H1 (cell line): ENCODE measurements around the gene NAV2. TPM values are rescaled to one million over a fixed set of nuclear protein-coding genes. Genes with fewer than 3 reads are reported as not detected.

Experiments
- CTCF ChIA-PET: fragments of 300-600 bp; sonication (Branson Sonifier 250); formaldehyde crosslinking; loops from one replicate; lab custom pipeline; 2021; ENCODE audit not compliant: partially characterized antibody; lab: Charles Lee
- POLR2A ChIA-PET: fragments of 300-600 bp; sonication (Branson Sonifier 250); formaldehyde crosslinking; loops from one replicate; lab custom pipeline; 2021; ENCODE audit warnings: inconsistent platforms; ENCODE audit not compliant: partially characterized antibody; lab: Charles Lee
- DNase-seq, 2 experiments: peaks; one replicate each; pipeline versions ENCODE4 v3.0.0 to v3.0.0-alpha.2; 2010 to 2022; ENCODE audit warnings: low spot score in 2 of 2, low read depth in 1 of 2, mixed read lengths in 1 of 2
- FAIRE-seq: peaks from 2 replicates; lab custom pipeline; 2011; peaks lifted over from hg19 to GRCh38; lab: Jason Lieb, UNC
- H2AFZ ChIP-seq: 2 replicates; pipeline ENCODE4 v1.8.1; 2012; ENCODE audit warnings: low read length, inconsistent platforms
- H2AK5ac ChIP-seq: 2 replicates; pipeline ENCODE4 v1.6.1; 2013; ENCODE audit warnings: low read depth, low read length
- H2BK120ac ChIP-seq: replicated peaks from 2 replicates; pipeline ENCODE3; 2013; ENCODE audit warnings: low read depth, low read length, inconsistent platforms
- H2BK12ac ChIP-seq: 2 replicates; pipeline ENCODE4 v1.6.1; 2013; ENCODE audit warnings: low read depth, low read length
- H2BK15ac ChIP-seq: 2 replicates; pipeline ENCODE4 v1.6.1; 2013; ENCODE audit warnings: low read length
- H2BK20ac ChIP-seq: 2 replicates; pipeline ENCODE4 v1.6.1; 2013; ENCODE audit warnings: low read length
- H2BK5ac ChIP-seq: 2 replicates; pipeline ENCODE4 v1.6.1; 2013; ENCODE audit warnings: low read depth, low read length
- H3K14ac ChIP-seq: 2 replicates; pipeline ENCODE4 v1.6.1; 2013; ENCODE audit warnings: inconsistent platforms; ENCODE audit not compliant: insufficient read length
- H3K18ac ChIP-seq: 2 replicates; pipeline ENCODE4 v1.6.1; 2013; ENCODE audit warnings: low read length; ENCODE audit errors: extremely low read depth
- H3K23ac ChIP-seq: 2 replicates; pipeline ENCODE4 v1.6.1; 2013; ENCODE audit warnings: inconsistent platforms; ENCODE audit not compliant: insufficient read length
- H3K23me2 ChIP-seq: 2 replicates; pipeline ENCODE4 v1.6.1; 2013; ENCODE audit warnings: low read depth, low read length
- H3K27ac ChIP-seq: 2 replicates; pipeline ENCODE4 v1.6.1; 2011; ENCODE audit warnings: low read depth, low read length, inconsistent platforms
- H3K27me3 ChIP-seq, 4 experiments: replicated peaks in 1 of 4; 1 replicate in 1 of 4; 2 replicates in 3 of 4; pipeline versions ENCODE4 v1.6.1 to v1.8.1; 2011 to 2013; ENCODE audit warnings: low read length in 3 of 4, mild to moderate bottlenecking in 3 of 4, inconsistent platforms in 2 of 4, mixed read lengths in 2 of 4, moderate library complexity in 1 of 4; ENCODE audit not compliant: control insufficient read depth in 3 of 4, insufficient read depth in 3 of 4; ENCODE audit errors: extremely low read depth in 1 of 4
- H3K36me3 ChIP-seq, 4 experiments: 2 replicates each; pipeline versions ENCODE4 v1.6.1 to v1.8.1; 2011 to 2013; ENCODE audit warnings: mild to moderate bottlenecking in 4 of 4, low read length in 3 of 4, moderate library complexity in 2 of 4, control low read depth in 1 of 4, inconsistent platforms in 1 of 4; ENCODE audit not compliant: insufficient read depth in 4 of 4, control insufficient read depth in 2 of 4
- H3K4ac ChIP-seq: replicated peaks from 2 replicates; pipeline ENCODE3; 2013; ENCODE audit warnings: low read length, low read depth, mixed read lengths, inconsistent platforms; ENCODE audit not compliant: insufficient read length
- H3K4me1 ChIP-seq, 4 experiments: replicated peaks in 1 of 4; 1 replicate in 1 of 4; 2 replicates in 3 of 4; pipeline versions ENCODE4 v1.6.1 to v1.8.1; 2011 to 2013; ENCODE audit warnings: low read length in 3 of 4, inconsistent platforms in 2 of 4, mixed read lengths in 1 of 4; ENCODE audit not compliant: insufficient read depth in 4 of 4, control insufficient read depth in 3 of 4
- H3K4me2 ChIP-seq, 2 experiments: 2 replicates each; pipeline versions ENCODE4 v1.6.1 to v1.8.1; 2011 to 2013; ENCODE audit warnings: low read depth in 2 of 2, low read length in 2 of 2, control low read depth in 1 of 2, inconsistent platforms in 1 of 2, mild to moderate bottlenecking in 1 of 2; ENCODE audit not compliant: insufficient read depth in 1 of 2
- H3K4me3 ChIP-seq, 4 experiments: fragments of 200-600, 300-600 bp in 1 of 4; sonication (generic), shearing (Covaris generic), sonication (Bioruptor Twin) in 1 of 4; 2 replicates each; pipeline versions ENCODE4 v1.5.1 to v1.8.1; 2011 to 2016; ENCODE audit warnings: low read length in 4 of 4, low read depth in 3 of 4, control low read depth in 2 of 4, inconsistent platforms in 2 of 4, mild to moderate bottlenecking in 2 of 4, mixed read lengths in 1 of 4, moderate library complexity in 1 of 4; ENCODE audit not compliant: insufficient read depth in 2 of 4; ENCODE audit errors: extremely low read depth in 1 of 4
- H3K56ac ChIP-seq: replicated peaks from 2 replicates; pipeline ENCODE3; 2013; ENCODE audit warnings: low read depth, mild to moderate bottlenecking, mixed read lengths, low read length, inconsistent platforms; ENCODE audit not compliant: insufficient read length
- H3K79me1 ChIP-seq: 2 replicates; pipeline ENCODE4 v1.6.1; 2013; ENCODE audit warnings: low read depth, low read length, control low read depth
- H3K79me2 ChIP-seq, 2 experiments: 2 replicates each; pipeline versions ENCODE4 v1.6.1 to v1.8.1; 2012 to 2013; ENCODE audit warnings: low read length in 2 of 2, mild to moderate bottlenecking in 2 of 2, inconsistent platforms in 1 of 2; ENCODE audit not compliant: insufficient read depth in 2 of 2, control insufficient read depth in 1 of 2
- H3K9ac ChIP-seq, 4 experiments: replicated peaks in 1 of 4; 1 replicate in 1 of 4; 2 replicates in 3 of 4; pipeline versions ENCODE4 v1.6.1 to v1.8.1; 2011 to 2013; ENCODE audit warnings: low read depth in 3 of 4, low read length in 3 of 4, control low read depth in 2 of 4, mild to moderate bottlenecking in 2 of 4, moderate library complexity in 2 of 4, inconsistent platforms in 1 of 4; ENCODE audit errors: extremely low read depth in 1 of 4
- H3K9me3 ChIP-seq, 2 experiments: 2 replicates each; pipeline versions ENCODE4 v1.6.1 to v1.8.1; 2012 to 2013; ENCODE audit warnings: mild to moderate bottlenecking in 2 of 2, moderate library complexity in 2 of 2, control low read depth in 1 of 2, inconsistent platforms in 1 of 2, low read depth in 1 of 2, low read length in 1 of 2, mixed read lengths in 1 of 2; ENCODE audit not compliant: insufficient read depth in 2 of 2
- H4K20me1 ChIP-seq, 2 experiments: replicated peaks in 1 of 2; 2 replicates each; pipeline versions ENCODE3 to v1.8.1; 2011 to 2013; ENCODE audit warnings: inconsistent platforms in 2 of 2, low read length in 2 of 2, mild to moderate bottlenecking in 1 of 2; ENCODE audit not compliant: insufficient read depth in 2 of 2, control insufficient read depth in 1 of 2
- H4K5ac ChIP-seq: 2 replicates; pipeline ENCODE4 v1.6.1; 2013; ENCODE audit warnings: low read length, low read depth, mixed read lengths, inconsistent platforms; ENCODE audit not compliant: insufficient read length
- H4K8ac ChIP-seq: 2 replicates; pipeline ENCODE4 v1.8.0; 2013; ENCODE audit warnings: mild to moderate bottlenecking, moderate library complexity, low read length, inconsistent platforms; ENCODE audit not compliant: insufficient read depth; ENCODE audit errors: extremely low read depth
- H4K91ac ChIP-seq: replicated peaks from 2 replicates; pipeline ENCODE3; 2013; ENCODE audit warnings: low read length, mixed read lengths, inconsistent platforms; ENCODE audit not compliant: insufficient read length
- CBX8 ChIP-seq: fragments of 300-800, 300-1000 bp; sonication (generic); IDR thresholded peaks from 2 replicates; pipeline ENCODE4 v1.7.1; 2016; ENCODE audit warnings: low read depth, low read length, borderline replicate concordance
- EP300 ChIP-seq, 2 experiments: IDR thresholded peaks; 1 replicate in 1 of 2; 2 replicates in 1 of 2; pipeline ENCODE4 v1.6.1; 2011 to 2012; ENCODE audit warnings: low read depth in 2 of 2, low read length in 2 of 2, mild to moderate bottlenecking in 2 of 2, borderline replicate concordance in 1 of 2, inconsistent platforms in 1 of 2, moderate library complexity in 1 of 2
- HDAC6 ChIP-seq: IDR thresholded peaks from one replicate; pipeline ENCODE4 v1.7.1; 2012; ENCODE audit warnings: low read depth, mild to moderate bottlenecking, inconsistent platforms, low read length, moderate library complexity
- PHF8 ChIP-seq: fragments of 200-600 bp; sonication (generic); conservative IDR thresholded peaks from 2 replicates; pipeline ENCODE4 v1.7.1; 2012; ENCODE audit warnings: low read depth, mild to moderate bottlenecking, inconsistent platforms, low read length, moderate library complexity
- RFX5 ChIP-seq: IDR thresholded peaks from 2 replicates; pipeline ENCODE4 v1.6.1; 2011; ENCODE audit warnings: low read depth, low read length, improper control_type of control experiment, borderline replicate concordance
- SP4 ChIP-seq: IDR thresholded peaks from 2 replicates; pipeline ENCODE4 v1.6.1; 2012; ENCODE audit warnings: low read length, inconsistent platforms
- TBP ChIP-seq: IDR thresholded peaks from 2 replicates; pipeline ENCODE4 v1.6.1; 2011; ENCODE audit warnings: low read depth, low read length, improper control_type of control experiment
- WGBS, 2 experiments: shearing (Covaris generic) in 1 of 2; methylation state at CpG; one replicate each; pipeline versions ENCODE4 v1.1.6 to v1.1.7; 2013 to 2015; ENCODE audit warnings: low lambda C conversion rate in 2 of 2, mixed read lengths in 2 of 2, inconsistent platforms in 1 of 2, low coverage in 1 of 2, missing lambda C conversion rate in 1 of 2; ENCODE audit not compliant: insufficient replicate concordance in 2 of 2, insufficient coverage in 1 of 2, insufficient read length in 1 of 2; ENCODE audit errors: extremely low coverage in 1 of 2, missing lambda C conversion rate in 1 of 2; 5-methylcytosine and 5-hydroxymethylcytosine counted together
- polyA plus RNA-seq, 7 experiments: library from polyadenylated mRNA; depleted of rRNA in 3 of 7; stranded (reverse) in 5 of 7; unstranded in 2 of 7; fragments of >200 nt in 5 of 7; fragments of 200-250 nt in 2 of 7; gene quantifications; 1 replicate in 5 of 7; 2 replicates in 1 of 7; 4 replicates in 1 of 7; pipeline versions ENCODE4 v1.2.1 to v1.2.3, GENCODE V29; 2011 to 2013; ENCODE audit warnings: missing spikeins in 2 of 7, mixed read lengths in 2 of 7
- total RNA-seq: library from RNA; stranded (reverse); fragmentation: NEBNext Ultra II Directional; extraction: Animal tissue kit (Norgen Biotek cat#: 25700); gene quantifications from 2 replicates; pipeline ENCODE4 v1.2.1, GENCODE V29; 2021

The NAV2 gene
- total and polyA plus RNA-seq, 2 of the 8 experiments (the other 6 are each of a cell fraction or from before 2014, with no cell fraction given): 35.6 to 73.6 TPM

DNA sequence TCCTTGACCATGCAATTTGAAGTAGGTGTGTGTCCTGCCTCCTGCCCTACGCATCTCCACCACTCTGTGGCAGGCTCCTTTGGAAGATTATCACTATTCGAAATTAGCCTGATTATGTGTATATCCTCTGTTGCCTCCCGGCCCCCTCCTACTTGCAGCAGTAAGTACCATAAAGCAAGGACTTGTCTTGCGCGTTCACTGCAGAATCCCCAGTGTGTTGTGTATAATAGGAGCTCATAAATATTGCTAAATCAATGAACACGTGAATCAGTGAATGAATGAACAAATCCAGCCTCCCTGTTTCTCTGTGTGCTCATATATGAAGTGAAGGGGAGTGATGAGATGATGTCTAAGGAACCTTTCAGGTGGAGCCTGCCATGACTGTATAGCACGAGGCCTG, 237.0 kb downstream of the NAV2 start:
- FAIRE-seq: no peak
- Histone ChIP-seq H4K5ac (no peak overlapping the region), H2BK12ac (no peak overlapping the region), H3K4me3 (no peak overlapping the region), H2AK5ac (no peak overlapping the region), H3K23ac (no peak overlapping the region), H3K79me1 (no peaks in the 10 kb centered on the region), H2BK120ac (no peak overlapping the region), H3K18ac (no peak overlapping the region), H3K27me3 (no peaks in the 10 kb centered on the region)
- TF ChIP-seq CBX8 (no peak), PHF8 (no peak), EP300 (IDR thresholded peaks at IDR 0.05; ENCODE audit: borderline replicate concordance in 1 of 2, low read depth in 2 of 2, low read length in 2 of 2) (no peak), HDAC6 (no peak), TBP (no peak), RFX5 (no peak), SP4 (no peak)
- TF ChIP-seq, all 59 proteins: peak for 0
- ChIA-PET CTCF (interaction anchor here (0.7 to 8.3 kb wide), 26 partner anchors 9 to 890 kb away, joined by 3 to 72 read pairs (median 6); no protein-coding TSS in a partner anchor), POLR2A (no interaction called here)
- H3K79me2 ChIP-seq: 0 out of 4 replicates have a peak, but pooled peaks cover 0 to 2% of the 10 kb centered on the region in 2 experiments
- no peak overlapping the region for H3K9ac ChIP-seq
- peaks cover 8 to 21% (median 15%) of the 10 kb centered on the region in 4 experiments; a peak in 5 of 7 replicates for H3K4me1 ChIP-seq
- peaks cover 6 to 35% (median 27%) of the 10 kb centered on the region in 4 experiments for H3K36me3 ChIP-seq
- 89% methylated on average over 7 of the region's 7 CpGs; no CpG with 5 or more reads in 1 of the 2 experiments for WGBS, 2 experiments
- H3K14ac ChIP-seq: no peak overlapping the region
- H3K56ac ChIP-seq: no peak overlapping the region
- H2BK20ac ChIP-seq: no peak overlapping the region
- no peaks in the 10 kb centered on the region for H4K20me1 ChIP-seq
- H3K27ac ChIP-seq: no peak overlapping the region
- DNase-seq: no peak
- no peak overlapping the region for H2BK5ac ChIP-seq
- no peak overlapping the region for H4K8ac ChIP-seq
- H3K4ac ChIP-seq: no peak overlapping the region
- H2AFZ ChIP-seq: no peak overlapping the region
- no peaks in the 10 kb centered on the region for H3K23me2 ChIP-seq
- H2BK15ac ChIP-seq: no peak overlapping the region
- H3K4me2 ChIP-seq: no peak overlapping the region
- no peaks in the 10 kb centered on the region for H3K9me3 ChIP-seq
- H4K91ac ChIP-seq: no peak overlapping the region
